ENCODE measurements around the gene AGMAT.
"Not testable (repeated sequence)": the region's sequence is repeated elsewhere in the genome, so short reads cannot be mapped to it uniquely, and the experiment has no call there.

AGMAT gene

GRCh38 chr1:15610167-15610566, 25.3 kb upstream of the AGMAT start:
- DNase-seq: no peak

GRCh38 chr1:15609631-15610030, 24.8 kb upstream of the AGMAT start:
- no peak for DNase-seq

GRCh38 chr1:15605398-15606383, 20.8 kb upstream of the AGMAT start:
- DNase-seq: no peak

DNA sequence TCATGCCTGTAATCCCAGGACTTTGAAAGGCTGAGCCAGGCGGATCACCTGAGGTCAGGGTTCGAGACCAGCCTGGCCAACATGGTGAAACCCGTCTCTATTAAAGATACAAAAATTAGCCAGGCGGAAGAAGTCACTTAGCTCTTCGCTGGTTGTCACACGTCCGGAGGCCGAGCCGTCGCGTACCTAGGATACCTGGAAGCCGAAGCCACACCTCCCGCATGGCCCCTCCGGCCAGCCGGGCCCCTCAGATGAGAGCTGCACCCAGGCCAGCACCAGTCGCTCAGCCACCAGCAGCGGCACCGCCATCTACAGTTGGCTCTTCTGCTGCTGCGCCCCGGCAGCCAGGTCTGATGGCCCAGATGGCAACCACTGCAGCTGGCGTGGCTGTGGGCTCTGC, 19.5 kb upstream of the AGMAT start:
- DNase-seq: not testable (repeated sequence)

DNA sequence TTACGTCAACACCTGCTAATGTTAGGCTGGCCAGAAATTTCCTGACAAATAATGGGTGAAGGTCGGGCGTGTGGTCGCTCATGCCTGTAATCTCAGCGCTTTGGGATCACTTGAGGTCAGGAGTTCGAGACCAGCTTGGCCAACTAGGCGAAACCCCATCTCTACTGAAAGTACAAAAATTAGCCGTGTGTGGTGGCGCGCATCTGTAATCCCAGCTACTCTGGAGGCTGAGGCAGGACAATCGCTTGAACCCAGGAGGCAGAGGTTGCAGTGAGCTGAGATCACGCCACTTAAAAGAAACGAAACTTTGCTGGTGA, 19.1 kb upstream of the AGMAT start:
- not testable (repeated sequence) for DNase-seq

- peak; percentile 92 for DNase-seq
Measured at GRCh38 chr1:15603050-15603965, 18.5 kb upstream of the AGMAT start.

- DNase-seq: no peak
Measured at GRCh38 chr1:15598436-15598835, 13.6 kb upstream of the AGMAT start.

GRCh38 chr1:15595809-15596617, 11.2 kb upstream of the AGMAT start:
- DNase-seq: no peak

DNA sequence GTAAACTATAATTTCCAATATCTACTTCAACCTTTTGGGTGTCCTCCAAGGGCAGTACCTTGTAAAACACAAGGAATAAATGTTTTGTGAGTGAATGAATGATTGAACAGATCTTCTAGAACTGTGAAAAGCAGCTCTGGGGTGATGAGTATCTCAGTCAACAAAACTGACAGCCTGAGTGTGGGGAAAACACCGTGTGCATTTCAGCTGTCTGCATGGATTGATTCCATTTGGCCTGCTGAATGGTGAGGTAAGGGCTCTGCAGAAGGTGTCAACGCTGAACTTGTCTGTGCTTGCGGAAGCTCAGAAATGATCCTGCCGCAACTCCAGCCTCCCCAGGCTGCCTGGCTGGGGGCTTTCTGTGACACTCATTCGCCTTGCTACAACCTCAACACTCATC, 7.4 kb upstream of the AGMAT start:
- no peak for DNase-seq

- DNase-seq: no peak
Measured at GRCh38 chr1:15583016-15583706, 1.7 kb downstream of the AGMAT start.

DNA sequence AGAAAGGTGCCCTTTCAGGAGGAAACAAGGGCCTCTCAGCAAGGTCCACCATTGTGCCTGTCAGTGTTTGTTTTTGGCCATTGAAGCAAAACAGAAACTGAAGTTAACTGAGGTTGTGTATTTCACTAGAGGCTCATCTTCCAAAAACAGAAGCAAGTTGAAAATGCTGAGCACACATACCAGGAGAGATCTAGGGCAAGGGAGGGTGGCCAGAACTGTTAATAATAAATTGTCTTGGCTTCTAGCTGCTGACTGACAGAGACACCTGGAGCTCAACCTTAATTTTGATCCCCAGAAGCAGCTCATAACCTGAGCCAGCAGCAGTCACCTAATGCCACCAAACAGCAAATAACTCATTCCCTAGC, 5.2 kb downstream of the AGMAT start:
- DNase-seq: no peak

- DNase-seq: peak; percentile 21
Measured at GRCh38 chr1:15578921-15579682, 5.7 kb downstream of the AGMAT start.

DNA sequence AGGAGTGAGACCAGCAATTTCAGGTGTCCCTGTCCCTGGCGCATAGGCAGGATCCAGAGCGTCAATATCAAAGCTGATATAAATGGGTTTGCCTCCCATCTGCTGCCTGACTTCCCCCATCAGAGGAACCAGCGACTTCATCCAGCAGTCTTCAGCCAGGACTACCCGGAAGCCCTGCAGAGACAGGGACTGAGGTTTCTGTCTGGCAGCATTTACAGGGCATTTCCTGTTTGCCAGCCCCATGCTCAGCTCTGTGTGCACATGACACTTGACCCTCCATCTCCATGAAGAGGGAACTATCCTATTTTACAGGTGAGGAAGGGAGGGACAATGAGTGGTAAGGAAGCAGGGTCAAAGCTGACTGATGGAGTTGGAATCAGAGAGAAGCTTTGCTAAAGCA, 7.2 kb downstream of the AGMAT start:
- peak; percentile 11 for DNase-seq

GRCh38 chr1:15575549-15576150, 9.2 kb downstream of the AGMAT start:
- DNase-seq: no peak

DNA sequence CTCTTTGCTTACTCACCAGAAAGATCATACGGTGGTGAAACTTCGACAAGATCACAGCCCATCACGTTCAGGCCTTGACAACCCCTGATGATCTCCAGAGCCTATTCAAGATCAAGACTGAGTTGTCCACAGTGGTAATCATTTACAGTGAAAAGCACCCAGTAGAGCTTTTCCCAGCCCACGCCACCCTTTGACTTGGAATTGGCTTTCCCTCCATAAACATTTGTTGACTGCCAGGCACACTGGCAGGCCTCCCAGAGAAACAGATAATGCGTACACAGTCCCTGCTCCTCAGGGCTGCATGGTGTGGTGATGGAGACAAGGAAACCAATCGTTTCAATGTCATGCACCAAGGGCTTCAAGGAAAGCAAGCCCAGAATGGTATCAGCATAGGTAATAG, 10.1 kb downstream of the AGMAT start:
- no peak for DNase-seq

- no peak for DNase-seq
Measured at GRCh38 chr1:15573477-15573876, 11.4 kb downstream of the AGMAT start.

GRCh38 chr1:15571266-15571665, 13.6 kb downstream of the AGMAT start:
- no peak for DNase-seq

DNA sequence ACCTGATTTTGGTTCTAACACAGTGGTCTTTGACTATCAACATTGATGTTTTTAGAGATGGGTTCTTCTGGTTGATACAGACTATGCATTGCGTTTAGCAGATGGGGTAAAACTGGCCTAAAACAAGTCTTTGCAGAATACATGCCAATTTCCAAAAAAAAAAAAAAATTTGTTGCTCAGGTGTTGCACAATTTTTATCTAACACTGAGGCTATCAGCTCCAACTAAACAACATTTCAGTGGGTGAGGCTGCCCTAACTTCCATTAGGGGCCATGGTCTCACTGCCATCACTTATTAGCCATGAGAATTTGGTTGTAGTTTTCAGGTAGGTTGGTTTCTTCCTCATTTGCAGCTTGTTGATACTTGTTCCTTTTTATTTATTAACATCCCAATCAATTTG, 14.0 kb downstream of the AGMAT start:
- DNase-seq: no peak

- no peak for DNase-seq
Measured at GRCh38 chr1:15568387-15569073, 16.3 kb downstream of the AGMAT start.

DNA sequence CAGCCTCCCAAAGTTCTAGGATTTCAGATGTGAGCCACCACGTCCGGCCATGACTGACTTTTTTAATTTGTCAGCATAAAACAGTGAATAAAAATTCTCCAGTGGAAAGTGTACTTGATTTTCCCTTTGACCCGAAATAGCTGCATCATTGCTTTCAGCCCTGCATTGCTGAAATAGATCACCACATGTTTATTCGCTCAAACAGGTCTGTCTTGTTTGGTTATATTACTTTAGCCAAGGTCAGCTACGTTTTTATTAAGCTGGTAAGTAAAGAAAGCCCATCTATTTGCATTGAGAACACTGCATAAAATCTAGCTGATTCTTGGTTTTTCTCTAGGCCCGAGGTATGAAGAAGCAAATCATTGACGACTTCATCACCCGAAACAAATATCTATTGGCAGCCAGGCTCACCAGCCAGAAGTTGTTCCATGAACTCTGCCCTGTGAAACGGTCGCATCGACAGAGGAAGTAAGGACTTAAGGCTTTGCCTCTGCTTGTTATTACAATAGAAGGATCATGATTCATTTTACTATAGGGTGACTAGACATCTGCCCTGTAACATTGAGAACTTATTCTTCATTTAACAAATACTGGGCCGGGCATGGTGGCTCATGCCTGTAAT, 25.6 kb downstream of the AGMAT start:
- DNase-seq: no peak

Data from CD4-positive, alpha-beta T cell treated with Interferon gamma for 1 hour (primary cell).